ENCODE results near the gene NCMAP.

DNA sequence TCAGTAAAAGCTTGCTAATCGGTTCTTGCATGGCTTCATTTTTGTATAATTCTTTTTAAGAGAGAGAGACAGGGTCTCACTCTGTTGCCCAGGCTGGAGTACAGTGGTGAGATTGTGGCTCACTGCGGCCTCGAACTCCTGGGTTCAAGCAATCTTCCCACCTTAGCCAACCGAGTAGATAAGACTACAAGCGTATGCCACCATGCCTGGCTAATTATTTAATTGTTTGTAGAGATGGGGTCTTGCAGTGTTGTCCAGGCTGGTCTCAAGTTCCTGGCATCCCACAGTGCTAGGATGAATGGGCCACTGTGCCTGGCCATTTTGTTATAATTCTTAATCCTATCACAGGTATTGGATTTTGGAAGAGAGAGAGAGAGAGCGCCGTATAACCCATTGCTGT lies 29.8 kb upstream of the NCMAP start:
- TF ChIP-seq EZH2 (IDR thresholded peaks at IDR 0.05): no peak
- TF ChIP-seq, protein P1, sequence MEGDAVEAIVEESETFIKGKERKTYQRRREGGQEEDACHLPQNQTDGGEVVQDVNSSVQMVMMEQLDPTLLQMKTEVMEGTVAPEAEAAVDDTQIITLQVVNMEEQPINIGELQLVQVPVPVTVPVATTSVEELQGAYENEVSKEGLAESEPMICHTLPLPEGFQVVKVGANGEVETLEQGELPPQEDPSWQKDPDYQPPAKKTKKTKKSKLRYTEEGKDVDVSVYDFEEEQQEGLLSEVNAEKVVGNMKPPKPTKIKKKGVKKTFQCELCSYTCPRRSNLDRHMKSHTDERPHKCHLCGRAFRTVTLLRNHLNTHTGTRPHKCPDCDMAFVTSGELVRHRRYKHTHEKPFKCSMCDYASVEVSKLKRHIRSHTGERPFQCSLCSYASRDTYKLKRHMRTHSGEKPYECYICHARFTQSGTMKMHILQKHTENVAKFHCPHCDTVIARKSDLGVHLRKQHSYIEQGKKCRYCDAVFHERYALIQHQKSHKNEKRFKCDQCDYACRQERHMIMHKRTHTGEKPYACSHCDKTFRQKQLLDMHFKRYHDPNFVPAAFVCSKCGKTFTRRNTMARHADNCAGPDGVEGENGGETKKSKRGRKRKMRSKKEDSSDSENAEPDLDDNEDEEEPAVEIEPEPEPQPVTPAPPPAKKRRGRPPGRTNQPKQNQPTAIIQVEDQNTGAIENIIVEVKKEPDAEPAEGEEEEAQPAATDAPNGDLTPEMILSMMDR (IDR thresholded peaks at IDR 0.05): no peak
- no peak for TF ChIP-seq EZH2phosphoT487 (IDR thresholded peaks at IDR 0.05)
